Measurements from ENCODE around the gene TXNL1. TPM values are rescaled to one million over a fixed set of nuclear protein-coding genes. Genes with fewer than 3 reads are reported as not detected.
A peak's percentile ranks its signal among the peaks of the same experiment; 100 is the strongest.

The TXNL1 gene
- 86.6 and 97.4 TPM in 2 replicates for total RNA-seq (2022)
- Bru-seq, nascent RNA: percentile 87 among the genes with signal in this experiment
- percentile 85 among the genes with signal in this experiment for BruChase-seq, experiment 1, labeled RNA remaining after a 6-hour chase
- percentile 82 among the genes with signal in this experiment for BruChase-seq, experiment 2, labeled RNA remaining after a 2-hour chase
- long read RNA-seq, full-length matches to known transcripts: 188 of 211 reads
- long read RNA-seq, partial matches to known transcripts: 4 of 211 reads
- long read RNA-seq, other reads (novel, unspliced or antisense): 19 of 211 reads

- POLR2A ChIA-PET: interaction anchor here (0.6 to 5.3 kb wide), 11 partner anchors 9 to 1320 kb away, joined by 3 to 71 read pairs (median 5); partner anchors contain the start of gene WDR7
- no TSS peak for BruUV-seq (replicated peaks)
- CTCF ChIA-PET: interaction anchor here (0.7 to 1.4 kb wide), 3 partner anchors 9 to 923 kb away, joined by 3 read pairs; no protein-coding TSS in a partner anchor
Observed at GRCh38 chr18:56638232-56639103, at the start of gene TXNL1. TSS of gene TXNL1 (minus strand) at chr18:56638592. CDS start at chr18:56638440, 152 bp downstream.

DNA sequence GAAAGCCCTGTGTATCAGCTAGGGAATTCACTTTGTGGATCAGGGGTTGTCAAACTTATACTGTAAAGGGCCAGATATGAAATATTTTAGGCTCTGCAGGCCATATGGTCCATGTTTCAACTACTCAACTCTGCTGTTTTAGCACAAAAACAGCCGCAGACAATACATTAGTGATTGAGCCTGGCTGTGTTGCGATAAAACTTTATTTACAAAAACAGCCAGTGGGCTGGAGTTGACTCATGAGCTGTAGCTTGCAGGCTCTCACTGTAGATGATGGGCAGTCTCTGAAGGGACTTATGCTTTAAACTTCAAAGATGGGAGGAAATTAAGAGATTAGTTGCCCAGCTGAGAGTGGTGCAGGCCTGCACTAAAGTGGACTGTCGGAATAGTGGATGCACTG is 45.9 kb upstream of the TXNL1 start:
- no peaks in the 10 kb centered on the region for H3K36me3 Mint-ChIP-seq (ENCODE audit: insufficient read depth, unreplicated experiment)
- POLR2A ChIA-PET: no interaction called here

More at GRCh38 chr18:56638232-56639103, at the start of gene TXNL1:
- Mint-ChIP-seq H3K9me3 (ENCODE audit: unreplicated experiment) (no peaks in the 10 kb centered on the region), H3K36me3 (ENCODE audit: insufficient read depth, unreplicated experiment) (peaks cover 19% of the 10 kb centered on the region), H3K4me3 (ENCODE audit: unreplicated experiment) (peak within 1 kb of the TSS; percentile 98), H3K4me1 (ENCODE audit: insufficient read depth, unreplicated experiment) (peaks cover 45% of the 10 kb centered on the region), H3K27me3 (ENCODE audit: insufficient read depth, unreplicated experiment) (no peaks in the 10 kb centered on the region), H3K27ac (ENCODE audit: low read depth, unreplicated experiment) (peak within 1 kb of the TSS; percentile 99)
- intact Hi-C loops (cut with micrococcal nuclease): no loop called here
- DNase-seq (ENCODE audit: unreplicated experiment): peak; percentile 98
- TF ChIP-seq CTCF (IDR thresholded peaks at IDR 0.05; ENCODE audit: unreplicated experiment): no peak

DNA sequence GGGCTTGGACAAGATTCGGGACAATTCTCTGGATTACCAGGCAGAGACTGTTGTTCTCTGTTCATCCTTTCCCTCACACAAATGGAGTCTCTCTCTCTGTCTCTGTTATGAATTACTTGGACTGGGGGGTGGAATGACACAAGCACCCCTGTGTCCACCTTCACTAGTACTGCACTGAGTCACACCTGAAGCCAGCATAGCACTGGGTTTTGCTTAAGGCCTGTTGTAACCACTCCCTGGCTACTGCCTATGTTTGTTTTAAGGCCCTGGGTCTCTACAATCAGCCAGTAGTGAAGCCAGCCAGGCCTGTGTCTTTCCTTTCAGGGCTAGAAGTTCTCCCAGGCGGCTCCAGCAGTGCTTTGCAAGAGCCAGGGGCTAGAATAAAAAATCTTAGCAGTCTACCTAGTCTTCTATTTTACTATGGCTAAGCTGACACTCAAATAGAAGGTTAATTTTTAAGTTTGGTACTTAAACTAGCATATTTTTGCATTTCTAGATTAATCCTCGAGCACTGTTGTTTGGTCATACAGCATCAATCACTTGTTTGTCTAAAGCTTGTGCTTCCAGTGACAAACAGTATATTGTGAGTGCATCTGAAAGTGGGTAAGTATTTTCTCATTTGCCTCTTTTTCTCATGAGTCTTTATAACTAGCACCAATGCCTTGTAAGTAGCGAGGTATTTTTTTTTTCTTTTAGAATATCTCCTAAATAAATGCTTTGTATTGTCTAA is 40.6 kb upstream of the TXNL1 start:
- H3K36me3 Mint-ChIP-seq (ENCODE audit: insufficient read depth, unreplicated experiment): no peaks in the 10 kb centered on the region
- TF ChIP-seq CTCF (IDR thresholded peaks at IDR 0.05; ENCODE audit: unreplicated experiment): no peak
- H3K27me3 Mint-ChIP-seq (ENCODE audit: insufficient read depth, unreplicated experiment): no peaks in the 10 kb centered on the region
- no TSS peak for BruUV-seq (replicated peaks)
- H3K27ac Mint-ChIP-seq (ENCODE audit: low read depth, unreplicated experiment): no peak overlapping the region
- H3K4me3 Mint-ChIP-seq (ENCODE audit: unreplicated experiment): no peak overlapping the region
- peaks cover 6% of the 10 kb centered on the region for H3K4me1 Mint-ChIP-seq (ENCODE audit: insufficient read depth, unreplicated experiment)
- DNase-seq (ENCODE audit: unreplicated experiment): peak; percentile 5
- intact Hi-C loops (cut with micrococcal nuclease): no loop called here
- H3K9me3 Mint-ChIP-seq (ENCODE audit: unreplicated experiment): no peaks in the 10 kb centered on the region
- POLR2A ChIA-PET: interaction anchor here (0.6 kb wide), 1 partner anchor 16 kb away, joined by 4 read pairs; no protein-coding TSS in a partner anchor
- CTCF ChIA-PET: no interaction called here

More for the DNA sequence above, 45.9 kb upstream of the TXNL1 start:
- DNase-seq (ENCODE audit: unreplicated experiment): no peak
- no peak overlapping the region for H3K27ac Mint-ChIP-seq (ENCODE audit: low read depth, unreplicated experiment)
- no peaks in the 10 kb centered on the region for H3K27me3 Mint-ChIP-seq (ENCODE audit: insufficient read depth, unreplicated experiment)
- intact Hi-C loops (cut with micrococcal nuclease): no loop called here
- BruUV-seq (replicated peaks): no TSS peak
- H3K4me1 Mint-ChIP-seq (ENCODE audit: insufficient read depth, unreplicated experiment): no peaks in the 10 kb centered on the region
- H3K9me3 Mint-ChIP-seq (ENCODE audit: unreplicated experiment): no peaks in the 10 kb centered on the region
- CTCF ChIA-PET: no interaction called here
- no peak for TF ChIP-seq CTCF (IDR thresholded peaks at IDR 0.05; ENCODE audit: unreplicated experiment)
- H3K4me3 Mint-ChIP-seq (ENCODE audit: unreplicated experiment): no peak overlapping the region

All from MCF 10A (cell line).